ENCODE results near the gene FAAP100. TPM values are rescaled to one million over a fixed set of nuclear protein-coding genes. Genes with fewer than 3 reads are reported as not detected.
"Not testable (repeated sequence)": the region's sequence is repeated elsewhere in the genome, so short reads cannot be mapped to it uniquely, and the experiment has no call there.

FAAP100 gene
- total and polyA plus RNA-seq, 7 donors: 11.6 to 16.3 (median 12.6) TPM

DNA sequence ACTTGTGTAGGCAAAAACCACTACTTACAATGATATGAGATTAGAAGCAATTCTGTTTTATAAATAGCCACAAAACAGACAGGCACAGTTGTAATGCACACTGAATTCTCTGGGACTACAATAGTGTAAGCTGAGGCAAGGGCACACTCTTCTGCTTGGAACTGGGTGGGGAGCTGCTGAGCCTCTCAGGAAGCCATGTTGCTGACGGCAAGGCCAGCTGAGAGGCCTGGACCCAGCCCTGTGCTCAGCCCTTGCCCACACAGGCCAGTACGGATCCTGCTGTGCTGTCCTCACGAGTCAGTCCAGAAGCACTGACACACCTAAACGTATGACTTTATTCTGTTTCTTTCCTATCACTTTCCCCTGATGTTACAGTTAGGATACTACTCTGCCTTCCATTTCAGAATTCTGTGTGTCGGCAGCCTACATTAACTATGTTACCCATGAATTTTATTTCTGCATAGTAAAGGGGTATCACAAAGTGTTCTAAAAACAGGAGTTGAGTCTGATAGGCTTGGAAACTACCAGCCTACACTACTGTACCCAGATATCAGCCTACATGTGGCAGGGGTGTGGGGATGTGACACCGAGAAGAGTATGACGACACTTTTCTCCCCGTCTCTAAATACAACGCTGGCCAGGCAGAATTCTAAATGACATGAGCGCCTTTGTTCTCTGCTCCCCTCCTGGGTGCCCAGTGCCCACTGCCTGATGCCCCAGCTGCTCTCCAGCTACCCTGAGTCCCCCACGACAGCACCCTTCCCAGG, 41.1 kb upstream of the FAAP100 start:
- no peaks in the 10 kb centered on the region for H3K4me1 ChIP-seq
- no peaks in the 10 kb centered on the region for H3K9me3 ChIP-seq
- peaks cover 32 to 100% of the 10 kb centered on the region in 2 donors for H3K36me3 ChIP-seq (ENCODE audit: insufficient read depth in 1 of 2, low read depth in 1 of 2)
- intact Hi-C loops (cut with DNase I): no loop called here
- DNase-seq (no peak), ATAC-seq (peak in 2 of 4 donors; percentile 18 to 21)
- no peak overlapping the region for H3K27ac ChIP-seq
- no peak overlapping the region for H3K4me3 ChIP-seq
- TF ChIP-seq CTCF (IDR thresholded peaks at IDR 0.05): no peak
- WGBS, 3 donors: 88 to 91% (median 88%) methylated on average over 11 of the region's 11 CpGs
- no peaks in the 10 kb centered on the region for H3K27me3 ChIP-seq (ENCODE audit: insufficient read depth in 3 of 3, low read length in 2 of 3)

DNA sequence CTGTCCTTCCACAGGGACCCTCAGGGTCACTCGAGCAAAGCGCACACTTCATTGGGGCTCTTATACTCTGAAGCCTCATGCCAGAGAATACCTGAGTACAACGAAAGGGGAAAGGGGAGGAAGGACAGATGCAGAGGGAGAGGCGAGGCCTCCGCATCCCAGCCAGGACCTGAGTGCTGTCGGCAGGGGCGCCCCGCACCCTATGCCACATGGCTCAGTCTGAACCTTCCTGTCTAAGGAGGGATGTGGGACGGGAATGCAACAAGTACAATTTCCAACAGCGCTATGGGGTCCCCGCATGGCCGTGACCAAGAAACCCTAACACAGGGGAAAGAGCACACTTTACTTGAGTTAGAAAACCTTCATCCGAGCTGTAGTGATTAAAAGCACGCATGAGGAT, 39.8 kb upstream of the FAAP100 start:
- Histone ChIP-seq H3K36me3 (ENCODE audit: insufficient read depth in 1 of 2, low read depth in 1 of 2) (peaks cover 27 to 100% of the 10 kb centered on the region in 2 donors), H3K27ac (no peak overlapping the region), H3K4me3 (no peak overlapping the region), H3K27me3 (ENCODE audit: insufficient read depth in 3 of 3, low read length in 2 of 3) (no peaks in the 10 kb centered on the region), H3K4me1 (no peaks in the 10 kb centered on the region), H3K9me3 (no peaks in the 10 kb centered on the region)
- ATAC-seq: no peak
- 88 to 95% (median 91%) methylated on average over 14 of the region's 14 CpGs for WGBS, 3 donors
- intact Hi-C loops (cut with DNase I): no loop called here
- TF ChIP-seq CTCF (IDR thresholded peaks at IDR 0.05): no peak
- no peak for DNase-seq

- no peak for TF ChIP-seq CTCF (IDR thresholded peaks at IDR 0.05)
- Histone ChIP-seq H3K4me1 (no peaks in the 10 kb centered on the region), H3K4me3 (no peak overlapping the region), H3K9me3 (no peaks in the 10 kb centered on the region), H3K36me3 (ENCODE audit: insufficient read depth in 1 of 2, low read depth in 1 of 2) (peaks cover 22 to 100% of the 10 kb centered on the region in 2 donors), H3K27me3 (ENCODE audit: insufficient read depth in 3 of 3, low read length in 2 of 3) (no peaks in the 10 kb centered on the region), H3K27ac (no peak overlapping the region)
- DNase-seq (no peak), ATAC-seq (no peak)
- 87 to 94% (median 90%) methylated on average over 8 of the region's 8 CpGs for WGBS, 3 donors
- intact Hi-C loops (cut with DNase I): no loop called here
Measured at GRCh38 chr17:81590121-81590520, 38.0 kb upstream of the FAAP100 start.

DNA sequence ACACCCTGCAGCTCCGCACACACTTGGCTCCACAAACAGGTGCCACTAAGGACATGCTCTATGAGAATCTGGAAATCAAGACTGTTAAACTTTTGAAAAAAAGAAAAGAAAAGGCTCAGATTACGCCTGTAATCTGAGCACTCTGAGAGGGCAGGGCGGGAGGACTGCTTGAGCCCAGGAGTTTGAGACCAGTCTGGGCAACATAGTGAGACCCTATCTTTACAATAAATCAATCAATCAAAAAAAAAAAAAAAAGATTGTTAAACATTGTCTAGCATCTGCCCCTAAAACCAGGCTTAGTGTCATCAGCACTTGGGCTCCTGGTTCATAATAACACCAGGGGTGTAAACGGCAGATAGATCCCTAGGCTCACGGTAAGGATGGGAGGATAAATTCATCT, 37.5 kb upstream of the FAAP100 start:
- no peaks in the 10 kb centered on the region for H3K27me3 ChIP-seq (ENCODE audit: insufficient read depth in 3 of 3, low read length in 2 of 3)
- DNase-seq (no peak), ATAC-seq (no peak)
- no peak overlapping the region for H3K27ac ChIP-seq
- no peak for TF ChIP-seq CTCF (IDR thresholded peaks at IDR 0.05)
- intact Hi-C loops (cut with DNase I): no loop called here
- H3K36me3 ChIP-seq (ENCODE audit: insufficient read depth in 1 of 2, low read depth in 1 of 2): peaks cover 22 to 98% of the 10 kb centered on the region in 2 donors
- no peak overlapping the region for H3K4me3 ChIP-seq
- H3K9me3 ChIP-seq: no peaks in the 10 kb centered on the region
- no peaks in the 10 kb centered on the region for H3K4me1 ChIP-seq
- WGBS, 3 donors: 86 to 90% (median 87%) methylated on average over 5 of the region's 5 CpGs

DNA sequence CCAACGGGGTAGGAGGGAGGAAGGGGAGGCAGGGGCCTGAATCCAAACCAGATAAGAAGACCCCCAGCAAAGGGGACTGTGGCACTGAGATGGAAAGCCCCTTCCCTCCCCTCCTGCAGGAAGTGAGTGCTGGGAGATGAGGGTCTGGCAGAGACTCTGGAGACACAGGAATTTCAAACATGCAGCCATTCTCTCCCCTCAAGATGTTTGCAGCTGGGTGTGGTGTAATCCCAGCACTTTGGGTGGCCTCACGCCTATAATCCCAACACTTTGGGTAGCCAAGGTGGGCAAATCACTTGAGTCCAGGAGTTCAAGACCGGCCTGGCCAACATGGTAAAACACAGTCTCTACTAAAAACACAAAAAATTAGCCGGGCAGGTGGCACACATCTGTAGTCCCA, 33.9 kb upstream of the FAAP100 start:
- intact Hi-C loops (cut with DNase I): no loop called here
- H3K36me3 ChIP-seq (ENCODE audit: insufficient read depth in 1 of 2, low read depth in 1 of 2): peaks cover 9 to 98% of the 10 kb centered on the region in 2 donors
- DNase-seq: no peak
- no peak for TF ChIP-seq CTCF (IDR thresholded peaks at IDR 0.05)
- ATAC-seq: no peak
- no peaks in the 10 kb centered on the region for H3K27me3 ChIP-seq (ENCODE audit: insufficient read depth in 3 of 3, low read length in 2 of 3)
- no peak overlapping the region for H3K4me3 ChIP-seq
- 81 to 83% (median 82%) methylated on average over 4 of the region's 4 CpGs for WGBS, 3 donors
- H3K9me3 ChIP-seq: no peaks in the 10 kb centered on the region
- no peaks in the 10 kb centered on the region for H3K4me1 ChIP-seq
- H3K27ac ChIP-seq: no peak overlapping the region

GRCh38 chr17:81584771-81585170, 32.6 kb upstream of the FAAP100 start:
- DNase-seq; ATAC-seq; H3K4me1 ChIP-seq; H3K4me3 ChIP-seq; H3K27me3 ChIP-seq (ENCODE audit: insufficient read depth in 3 of 3, low read length in 2 of 3); H3K9me3 ChIP-seq; H3K27ac ChIP-seq; intact Hi-C loops (cut with DNase I): not testable (repeated sequence)
- 78 to 85% (median 83%) methylated on average over 14 of the region's 14 CpGs for WGBS, 3 donors
- H3K36me3 ChIP-seq (ENCODE audit: insufficient read depth in 1 of 2, low read depth in 1 of 2): peaks cover 6 to 96% of the 10 kb centered on the region in 2 donors

Data from psoas muscle (tissue), 8 donors.